NCI-H446 (cell line): Measurements from ENCODE around the gene CCDC87.
"Not testable (repeated sequence)": the region's sequence is repeated elsewhere in the genome, so short reads cannot be mapped to it uniquely, and the experiment has no call there.

Source experiments
- DNase-seq, 2 experiments: peaks; one replicate each; lab custom pipeline; 2025; lab: John Stamatoyannopoulos, UW

CCDC87 gene, protein sequence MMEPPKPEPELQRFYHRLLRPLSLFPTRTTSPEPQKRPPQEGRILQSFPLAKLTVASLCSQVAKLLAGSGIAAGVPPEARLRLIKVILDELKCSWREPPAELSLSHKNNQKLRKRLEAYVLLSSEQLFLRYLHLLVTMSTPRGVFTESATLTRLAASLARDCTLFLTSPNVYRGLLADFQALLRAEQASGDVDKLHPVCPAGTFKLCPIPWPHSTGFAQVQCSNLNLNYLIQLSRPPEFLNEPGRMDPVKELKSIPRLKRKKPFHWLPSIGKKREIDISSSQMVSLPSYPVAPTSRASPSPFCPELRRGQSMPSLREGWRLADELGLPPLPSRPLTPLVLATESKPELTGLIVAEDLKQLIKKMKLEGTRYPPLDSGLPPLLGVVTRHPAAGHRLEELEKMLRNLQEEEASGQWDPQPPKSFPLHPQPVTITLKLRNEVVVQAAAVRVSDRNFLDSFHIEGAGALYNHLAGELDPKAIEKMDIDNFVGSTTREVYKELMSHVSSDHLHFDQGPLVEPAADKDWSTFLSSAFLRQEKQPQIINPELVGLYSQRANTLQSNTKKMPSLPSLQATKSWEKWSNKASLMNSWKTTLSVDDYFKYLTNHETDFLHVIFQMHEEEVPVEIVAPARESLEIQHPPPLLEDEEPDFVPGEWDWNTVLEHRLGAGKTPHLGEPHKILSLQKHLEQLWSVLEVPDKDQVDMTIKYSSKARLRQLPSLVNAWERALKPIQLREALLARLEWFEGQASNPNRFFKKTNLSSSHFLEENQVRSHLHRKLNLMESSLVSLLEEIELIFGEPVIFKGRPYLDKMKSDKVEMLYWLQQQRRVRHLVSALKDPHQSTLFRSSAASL

DNA sequence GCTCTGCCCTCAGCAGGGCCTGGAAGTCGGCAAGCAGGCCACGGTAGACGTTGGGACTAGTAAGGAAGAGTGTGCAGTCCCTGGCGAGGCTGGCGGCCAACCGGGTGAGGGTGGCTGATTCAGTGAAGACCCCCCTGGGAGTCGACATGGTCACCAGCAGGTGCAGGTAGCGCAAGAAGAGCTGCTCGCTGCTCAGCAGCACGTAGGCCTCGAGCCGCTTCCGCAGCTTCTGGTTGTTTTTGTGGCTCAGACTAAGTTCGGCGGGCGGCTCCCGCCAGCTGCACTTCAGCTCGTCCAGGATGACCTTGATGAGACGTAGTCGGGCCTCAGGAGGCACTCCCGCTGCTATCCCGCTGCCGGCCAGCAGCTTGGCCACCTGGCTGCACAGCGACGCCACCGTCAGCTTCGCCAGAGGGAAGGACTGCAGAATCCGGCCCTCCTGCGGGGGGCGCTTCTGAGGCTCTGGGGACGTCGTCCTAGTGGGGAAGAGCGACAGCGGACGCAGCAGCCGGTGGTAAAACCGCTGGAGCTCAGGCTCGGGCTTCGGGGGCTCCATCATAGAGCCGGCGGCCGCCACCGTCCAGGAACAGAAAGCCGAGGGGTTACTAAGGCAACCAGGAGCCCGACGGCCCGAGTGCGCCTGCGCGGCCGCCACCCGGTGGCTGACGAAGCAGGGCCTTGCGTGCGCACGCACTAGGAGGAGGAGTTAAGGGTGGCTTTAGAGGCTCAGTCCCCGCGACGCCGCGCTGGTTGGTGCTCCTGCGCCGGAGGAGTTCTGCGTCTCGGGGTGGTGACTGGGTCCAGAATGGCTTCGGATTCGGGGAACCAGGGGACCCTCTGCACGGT is at the start of gene CCDC87, which contains the start of gene CCS:
TSS of gene CCDC87 (minus strand) at position 607 of the 846 bp plus-strand sequence. CDS start at position 559, 48 bp downstream.
TSS of gene CCS (plus strand) at position 729 of the 846 bp plus-strand sequence. CDS start at position 806, 77 bp downstream.
- peak; percentile 92 to 98 for DNase-seq

DNA sequence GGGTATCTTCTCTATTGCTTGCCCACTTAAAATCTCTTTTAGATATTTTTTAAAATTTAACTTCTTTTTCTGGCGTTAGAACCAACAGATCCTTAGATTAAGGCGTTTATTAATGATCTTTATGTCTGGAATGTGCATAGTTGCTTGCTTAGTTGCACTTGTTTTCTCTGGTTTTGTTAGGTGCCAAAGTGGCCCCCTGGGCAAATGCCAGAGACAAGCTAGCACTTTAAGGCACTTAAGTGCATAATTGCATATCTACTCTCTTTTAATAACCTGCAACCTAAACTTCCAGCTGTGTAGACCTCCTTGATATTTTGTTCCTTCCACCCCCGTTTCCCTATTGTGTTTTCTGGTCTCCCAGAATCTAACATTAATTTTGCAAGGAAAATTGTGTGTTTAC is 49.0 kb upstream of the CCDC87 start:
- no peak for DNase-seq

DNA sequence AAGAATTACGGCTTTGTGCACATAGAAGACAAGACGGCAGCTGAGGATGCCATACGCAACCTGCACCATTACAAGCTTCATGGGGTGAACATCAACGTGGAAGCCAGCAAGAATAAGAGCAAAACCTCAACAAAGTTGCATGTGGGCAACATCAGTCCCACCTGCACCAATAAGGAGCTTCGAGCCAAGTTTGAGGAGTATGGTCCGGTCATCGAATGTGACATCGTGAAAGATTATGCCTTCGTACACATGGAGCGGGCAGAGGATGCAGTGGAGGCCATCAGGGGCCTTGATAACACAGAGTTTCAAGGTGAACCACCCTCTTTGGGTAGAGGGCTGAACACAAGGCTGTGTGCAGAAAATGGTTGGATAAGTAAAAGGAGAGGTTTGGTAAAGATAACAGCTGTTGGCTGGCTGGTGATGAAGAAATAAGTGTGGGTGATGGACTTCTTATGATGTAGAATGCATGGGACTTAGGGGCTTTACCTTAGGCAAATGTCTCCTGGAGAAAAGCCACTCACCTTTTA is 47.0 kb upstream of the CCDC87 start:
- not testable (repeated sequence) for DNase-seq

DNA sequence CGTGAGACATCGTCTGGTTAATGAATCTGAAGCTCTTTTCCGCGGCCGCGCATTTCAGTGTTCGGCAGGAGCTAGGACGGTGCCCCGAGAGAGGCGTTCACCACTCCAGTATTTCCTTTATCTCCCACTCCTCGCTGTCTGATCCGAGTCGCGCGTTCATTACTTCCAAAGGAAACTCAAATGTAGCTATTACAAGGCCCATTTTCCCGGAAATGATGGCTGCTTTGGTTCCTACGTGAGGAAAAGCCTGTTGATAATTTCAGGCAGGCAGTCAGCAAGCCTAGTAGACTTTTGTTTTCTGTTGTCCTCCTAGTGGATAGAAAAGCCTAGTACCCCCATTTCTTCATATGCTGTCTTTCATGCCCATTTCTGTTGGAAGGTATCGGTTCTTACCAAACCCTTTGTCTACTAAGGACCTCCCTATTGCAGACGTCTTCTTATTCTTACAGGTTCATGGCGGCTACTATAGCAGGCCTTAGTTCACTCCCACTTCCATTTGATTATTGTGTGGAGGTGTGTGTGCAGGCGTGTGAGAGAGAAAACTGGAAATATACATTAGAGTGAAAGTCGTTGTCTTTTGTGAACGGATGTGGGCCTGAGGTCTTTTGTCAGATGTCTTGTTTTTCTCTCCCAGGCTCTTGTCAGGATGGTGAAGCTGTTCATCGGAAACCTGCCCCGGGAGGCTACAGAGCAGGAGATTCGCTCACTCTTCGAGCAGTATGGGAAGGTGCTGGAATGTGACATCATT is 46.4 kb upstream of the CCDC87 start:
- no peak for DNase-seq

DNA sequence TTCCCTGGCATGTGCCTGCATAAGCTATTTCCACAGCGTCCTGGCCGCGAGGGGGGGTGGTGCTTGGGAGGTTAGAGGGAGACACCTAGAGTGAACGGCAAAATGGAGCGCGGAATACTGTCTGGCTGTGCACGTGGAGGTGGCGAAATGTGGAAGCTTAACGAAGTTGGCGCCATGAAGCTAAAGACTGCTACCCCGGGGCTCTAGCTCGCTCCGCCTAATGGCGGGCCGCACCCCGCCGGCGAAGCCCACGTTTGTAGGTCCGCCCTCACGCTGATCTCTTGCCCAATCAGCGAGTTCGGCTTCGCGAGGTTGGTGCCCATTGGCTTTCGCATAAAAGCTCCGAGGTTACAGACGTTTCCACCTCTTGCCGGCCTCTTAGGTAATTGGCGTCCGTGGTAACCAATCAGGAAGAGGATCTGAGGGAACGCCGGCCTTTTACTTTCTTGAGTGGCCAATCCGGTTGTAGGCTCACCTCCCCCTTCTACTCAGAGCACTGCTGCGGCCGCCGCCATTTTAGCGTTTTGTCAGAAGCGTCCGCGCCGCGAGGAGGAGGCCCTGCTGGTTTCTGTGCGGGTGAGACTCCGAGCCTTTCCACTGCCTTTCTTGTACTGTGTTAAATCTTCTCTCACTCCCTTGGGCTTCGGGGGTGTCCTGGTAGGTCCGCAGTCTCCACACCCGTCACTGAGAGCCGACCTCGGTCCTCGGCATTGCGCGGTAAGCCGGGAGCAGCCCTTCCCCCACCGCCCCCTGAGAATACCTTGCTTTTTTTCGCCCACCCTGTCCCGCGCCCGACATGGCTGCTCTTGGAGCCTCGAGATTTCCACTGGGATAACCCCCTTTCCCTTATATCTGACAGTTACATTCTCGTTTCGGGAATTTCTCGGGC is 45.6 kb upstream of the CCDC87 start, which contains the start of gene RBM4:
TSS of gene RBM4 (plus strand) at position 527 of the 889 bp plus-strand sequence. CDS start 1,009 bp downstream, outside the sequence.
- DNase-seq: peak; percentile 99 to 100

DNA sequence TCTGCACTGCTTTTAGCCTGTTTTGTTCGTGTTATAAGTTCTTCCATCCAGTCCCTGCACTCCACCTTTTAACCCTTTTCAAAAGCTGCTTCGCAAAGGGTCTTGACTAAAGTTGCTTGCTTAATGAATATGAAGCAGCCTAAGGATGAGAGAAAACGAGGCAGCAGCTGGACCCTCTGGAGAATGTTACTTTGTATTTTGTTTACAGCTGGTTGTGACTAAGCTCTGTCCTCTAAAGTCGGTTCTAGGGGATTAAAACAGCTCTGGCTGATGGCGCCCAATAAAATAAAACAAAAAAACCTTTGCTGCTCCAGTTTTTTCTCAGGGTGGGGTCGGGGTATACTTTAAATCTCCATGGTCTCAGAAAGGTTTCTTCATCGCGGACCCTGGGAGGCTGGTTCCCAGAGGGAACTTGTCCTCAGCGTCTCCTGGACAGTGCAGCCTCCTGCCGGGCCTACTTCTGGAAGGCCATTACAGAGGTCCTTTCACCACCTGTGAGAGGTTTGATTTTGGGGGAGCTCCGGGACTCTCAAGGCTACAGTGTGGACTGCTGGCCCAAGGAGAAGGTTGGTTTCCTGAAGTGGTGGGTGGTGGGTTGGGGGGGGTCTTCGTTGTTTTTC is 44.8 kb upstream of the CCDC87 start:
- no peak for DNase-seq

DNA sequence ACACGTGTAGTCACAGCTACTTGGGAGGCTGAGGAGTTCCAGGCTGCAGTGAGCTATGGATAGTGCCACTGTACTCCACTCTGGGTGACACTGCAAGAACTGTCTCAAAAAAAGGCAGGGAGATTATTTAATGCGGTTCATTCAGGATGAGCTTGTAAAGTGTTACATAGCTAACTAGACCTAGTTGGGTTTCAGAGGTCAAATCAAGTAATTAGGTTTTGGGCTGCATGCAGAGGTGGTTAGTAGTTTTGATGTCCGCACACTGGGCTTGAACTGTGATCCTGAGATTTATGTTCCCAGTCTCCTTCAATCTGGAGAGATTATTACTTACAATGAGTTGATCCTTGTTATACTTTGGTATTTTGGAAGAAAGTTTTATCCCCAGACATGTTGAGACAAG is 43.5 kb upstream of the CCDC87 start:
- DNase-seq: no peak

DNA sequence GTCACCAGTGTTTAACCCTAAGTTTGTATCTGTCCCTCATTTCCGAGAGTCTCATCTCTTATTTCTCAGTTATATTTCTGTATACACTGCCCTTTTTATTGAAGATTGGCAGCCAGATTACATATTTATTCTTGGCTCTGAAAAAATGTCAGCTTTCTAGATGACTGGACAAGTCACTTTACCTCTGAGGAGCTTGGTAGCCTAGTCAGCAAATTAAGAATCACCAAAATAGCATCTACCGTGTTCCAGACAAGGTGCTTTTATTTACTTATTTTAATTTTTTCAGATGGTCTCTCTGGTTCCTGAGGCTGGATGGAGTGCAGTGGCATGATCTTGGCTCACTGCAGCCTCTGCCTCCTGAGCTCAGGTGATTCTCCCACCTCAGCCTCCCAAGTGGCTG is 40.1 kb upstream of the CCDC87 start:
- no peak for DNase-seq

DNA sequence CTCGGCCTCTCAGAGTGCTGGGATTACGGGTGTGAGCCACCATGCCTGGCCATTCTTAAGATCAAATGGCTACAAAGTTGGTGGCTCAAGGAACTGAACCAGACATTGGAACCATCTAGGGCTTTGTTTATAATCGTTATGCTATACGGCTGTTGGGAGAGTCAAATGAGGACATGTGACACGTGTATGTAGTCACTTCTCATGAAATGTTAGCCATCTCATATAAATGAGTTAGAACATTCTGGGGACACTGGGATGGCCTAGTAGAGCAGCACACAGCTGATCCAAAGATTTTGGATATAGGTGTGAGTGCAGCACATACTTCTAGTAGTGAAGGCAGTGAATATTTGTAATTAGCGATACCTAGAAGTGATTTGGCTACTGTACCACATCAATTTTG is 39.0 kb upstream of the CCDC87 start:
- DNase-seq: no peak

DNA sequence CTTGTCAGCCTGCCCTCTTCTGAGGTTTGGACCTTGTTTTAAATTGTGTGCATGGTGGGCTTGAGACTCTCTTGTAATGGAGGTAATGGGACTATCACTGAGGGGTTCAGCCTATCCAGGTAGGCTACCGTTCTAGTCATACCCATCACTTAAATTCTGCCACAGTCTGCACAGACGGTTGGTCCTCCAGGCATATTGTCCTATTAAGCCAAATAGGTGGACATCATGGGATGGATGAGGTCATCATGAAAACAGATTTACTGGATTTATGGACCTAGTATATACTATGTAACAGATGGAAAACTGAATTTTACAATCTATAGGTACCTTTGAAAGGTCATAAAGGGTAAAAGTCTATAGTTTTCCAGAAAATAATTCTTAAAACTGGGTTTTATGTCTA is 36.5 kb upstream of the CCDC87 start:
- no peak for DNase-seq

DNA sequence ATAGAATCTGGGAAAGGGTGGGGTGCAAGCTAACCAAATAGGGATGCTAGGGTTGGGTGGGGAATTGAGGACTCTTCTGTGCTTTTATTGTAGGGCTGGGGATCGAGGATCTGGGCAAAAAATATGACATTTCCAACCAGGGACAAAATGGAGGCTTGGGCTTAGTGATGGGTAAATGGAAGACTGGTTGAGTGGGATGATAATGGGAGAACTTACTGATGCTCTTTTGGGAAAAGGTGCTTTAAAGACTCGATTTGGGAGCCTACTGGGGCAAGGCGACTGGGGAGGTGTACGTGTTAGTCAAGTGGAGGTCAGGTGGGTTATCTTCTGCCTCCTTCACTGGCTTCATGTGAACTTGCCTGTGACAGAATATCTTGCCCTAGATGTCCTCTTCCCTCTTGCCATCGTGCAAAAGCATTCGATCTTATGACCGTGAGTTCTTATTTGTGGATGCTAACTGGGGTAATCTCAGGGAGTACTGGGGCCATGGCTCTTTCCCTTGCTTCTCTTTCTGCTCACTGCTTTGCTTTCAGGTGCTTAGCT is 35.3 kb upstream of the CCDC87 start:
- DNase-seq: no peak

DNA sequence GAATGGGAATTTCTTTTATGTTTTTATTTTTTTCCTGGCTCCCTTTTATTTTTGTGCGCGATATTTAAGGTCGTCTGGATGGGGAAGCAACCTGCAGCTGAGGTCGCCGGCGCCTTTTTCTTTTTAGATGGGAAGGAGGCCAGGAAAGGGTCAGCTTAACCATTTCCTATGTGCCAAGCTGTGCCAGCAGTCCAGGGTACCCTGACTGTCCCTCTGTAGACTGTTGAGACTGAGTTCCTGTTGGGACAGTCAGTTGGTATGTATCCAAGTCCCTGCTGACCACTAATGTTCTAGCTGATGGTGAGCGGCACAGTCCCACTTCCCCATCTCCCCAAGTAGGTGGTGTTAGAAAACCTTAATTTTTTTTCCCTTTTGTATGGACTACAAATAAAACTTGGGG is 34.1 kb upstream of the CCDC87 start:
- no peak for DNase-seq

DNA sequence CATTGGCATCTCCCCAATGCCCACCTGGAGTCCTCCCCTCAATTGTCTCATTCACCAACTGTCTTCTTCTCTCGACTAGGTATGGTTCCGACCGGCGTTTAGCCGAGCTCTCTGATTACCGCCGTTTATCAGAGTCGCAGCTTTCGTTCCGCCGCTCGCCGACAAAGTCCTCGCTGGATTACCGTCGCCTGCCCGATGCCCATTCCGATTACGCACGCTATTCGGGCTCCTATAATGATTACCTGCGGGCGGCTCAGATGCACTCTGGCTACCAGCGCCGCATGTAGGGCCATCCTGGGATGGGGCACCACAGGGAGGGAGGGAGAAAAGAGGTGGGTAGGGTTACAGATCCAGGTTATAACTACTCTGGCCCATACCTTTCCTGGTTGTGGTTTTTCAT is 33.5 kb upstream of the CCDC87 start:
- DNase-seq: no peak

DNA sequence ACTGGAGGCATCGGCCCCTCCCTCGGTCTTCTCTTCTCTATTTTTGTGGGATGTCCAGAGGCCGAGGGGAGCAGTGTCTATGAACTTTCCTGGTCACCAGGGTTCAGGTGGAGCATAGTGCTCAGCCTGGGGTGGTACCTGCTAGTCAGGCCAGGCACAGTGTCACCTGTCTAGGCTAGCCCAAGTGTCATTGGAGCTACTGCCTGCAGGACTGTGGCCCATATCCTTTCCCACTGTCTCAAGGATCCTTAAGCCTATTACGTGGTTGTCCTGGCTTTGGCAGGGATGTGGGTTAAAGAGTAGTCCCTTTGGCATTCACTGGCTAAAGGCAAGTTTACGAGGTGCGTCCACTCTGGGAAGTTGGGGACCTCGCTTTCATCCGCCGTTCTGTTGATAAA is 32.9 kb upstream of the CCDC87 start:
- DNase-seq: no peak

DNA sequence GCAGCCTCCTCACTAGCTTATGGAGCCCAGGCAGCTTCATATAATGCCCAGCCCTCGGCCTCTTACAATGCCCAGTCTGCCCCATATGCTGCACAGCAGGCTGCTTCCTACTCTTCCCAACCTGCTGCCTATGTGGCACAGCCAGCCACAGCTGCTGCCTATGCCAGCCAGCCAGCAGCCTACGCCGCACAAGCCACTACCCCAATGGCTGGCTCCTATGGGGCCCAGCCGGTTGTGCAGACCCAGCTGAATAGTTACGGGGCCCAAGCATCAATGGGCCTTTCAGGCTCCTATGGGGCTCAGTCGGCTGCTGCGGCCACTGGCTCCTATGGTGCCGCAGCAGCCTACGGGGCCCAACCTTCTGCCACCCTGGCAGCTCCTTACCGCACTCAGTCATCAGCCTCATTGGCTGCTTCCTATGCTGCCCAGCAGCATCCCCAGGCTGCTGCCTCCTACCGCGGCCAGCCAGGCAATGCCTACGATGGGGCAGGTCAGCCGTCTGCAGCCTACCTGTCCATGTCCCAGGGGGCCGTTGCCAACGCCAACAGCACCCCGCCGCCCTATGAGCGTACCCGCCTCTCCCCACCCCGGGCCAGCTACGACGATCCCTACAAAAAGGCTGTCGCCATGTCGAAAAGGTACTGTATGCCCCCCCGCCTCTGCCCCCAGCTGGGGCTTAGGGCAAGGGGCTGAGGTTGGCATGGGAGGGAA is 32.3 kb upstream of the CCDC87 start:
- no peak for DNase-seq

DNA sequence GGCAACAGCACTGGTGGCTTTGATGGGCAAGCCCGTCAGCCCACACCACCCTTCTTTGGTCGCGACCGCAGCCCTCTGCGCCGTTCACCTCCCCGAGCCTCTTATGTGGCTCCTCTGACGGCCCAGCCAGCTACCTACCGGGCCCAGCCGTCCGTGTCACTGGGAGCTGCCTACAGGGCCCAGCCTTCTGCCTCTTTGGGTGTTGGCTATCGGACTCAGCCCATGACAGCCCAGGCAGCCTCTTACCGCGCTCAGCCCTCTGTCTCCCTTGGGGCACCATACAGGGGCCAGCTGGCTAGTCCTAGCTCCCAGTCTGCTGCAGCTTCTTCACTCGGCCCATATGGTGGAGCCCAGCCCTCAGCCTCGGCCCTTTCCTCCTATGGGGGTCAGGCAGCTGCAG is 31.6 kb upstream of the CCDC87 start:
- no peak for DNase-seq

DNA sequence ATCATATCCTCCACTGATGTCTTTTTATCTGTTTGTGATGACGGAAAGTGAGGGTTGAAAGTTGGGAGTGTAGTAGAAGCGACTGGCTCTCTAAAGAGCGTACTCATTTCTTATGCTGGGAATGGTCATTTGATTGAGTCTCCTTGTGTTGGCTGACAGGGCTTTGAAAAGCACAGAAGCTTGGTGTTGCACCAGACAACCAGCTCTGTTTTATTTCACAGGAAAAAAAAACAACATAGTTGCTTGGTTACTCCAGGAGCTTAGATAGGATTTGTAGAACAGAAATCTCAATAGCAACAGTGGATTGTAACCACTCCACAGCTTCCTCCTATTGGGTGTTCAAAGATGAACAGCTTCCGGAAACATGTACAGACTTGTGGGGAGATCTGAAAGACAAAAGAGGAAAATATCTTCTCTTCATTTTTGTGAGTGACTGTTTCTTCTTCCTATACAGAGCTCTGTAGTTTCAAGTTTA is 26.3 kb upstream of the CCDC87 start:
- no peak for DNase-seq

DNA sequence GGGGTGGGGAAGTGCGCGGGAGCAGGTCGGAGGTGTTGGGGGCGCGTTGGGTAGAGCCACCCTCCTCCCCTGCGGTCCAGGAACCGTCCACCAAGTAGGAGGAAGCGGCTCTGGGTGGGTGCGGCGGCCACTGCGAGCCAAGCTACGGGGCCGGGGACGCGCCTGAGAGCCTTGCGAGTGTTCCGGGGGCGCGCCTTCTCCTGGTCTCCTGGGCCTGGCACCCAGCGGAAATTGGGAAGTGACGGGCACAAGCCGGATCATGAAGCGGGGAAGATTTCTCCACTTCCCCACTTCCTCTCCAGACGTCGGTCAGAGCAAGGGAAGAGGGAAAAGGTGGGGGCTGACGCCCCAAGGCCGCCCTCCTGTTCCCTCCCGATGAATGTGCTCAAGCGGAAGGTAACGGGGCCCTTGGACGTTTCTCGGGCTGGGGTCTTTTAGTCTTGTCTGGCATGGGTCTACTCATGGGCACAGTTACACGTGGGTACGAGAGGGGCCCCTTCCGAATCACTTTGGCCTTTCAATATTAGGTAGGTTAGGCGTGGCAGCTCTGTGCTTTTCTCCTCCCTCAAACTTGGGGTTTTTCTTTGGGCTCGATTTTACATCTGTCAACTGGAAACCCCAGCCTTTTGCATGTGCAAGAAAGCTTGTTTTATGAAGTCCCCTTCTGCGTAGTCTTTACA is 24.4 kb upstream of the CCDC87 start:
- DNase-seq: no peak
